SK-N-MC (cell line): Measurements from ENCODE around the gene ORM2.

Experiments used
- EZH2 ChIP-seq: fragments of 200-600 bp; sonication (generic); IDR thresholded peaks from one replicate; pipeline ENCODE4 v1.6.1; 2017; ENCODE audit warnings: antibody characterized with exemption
- FOXP2 ChIP-seq: optimal IDR thresholded peaks from 2 replicates; pipeline ENCODE3; 2011; ENCODE audit warnings: mild to moderate bottlenecking, moderate library complexity; ENCODE audit not compliant: insufficient read depth; ENCODE audit errors: extremely low read length, control extremely low read depth
- POLR2AphosphoS5 ChIP-seq: IDR thresholded peaks from 2 replicates; pipeline ENCODE4 v1.6.1; 2012; ENCODE audit warnings: mild to moderate bottlenecking, low read depth, low read length, borderline replicate concordance

DNA sequence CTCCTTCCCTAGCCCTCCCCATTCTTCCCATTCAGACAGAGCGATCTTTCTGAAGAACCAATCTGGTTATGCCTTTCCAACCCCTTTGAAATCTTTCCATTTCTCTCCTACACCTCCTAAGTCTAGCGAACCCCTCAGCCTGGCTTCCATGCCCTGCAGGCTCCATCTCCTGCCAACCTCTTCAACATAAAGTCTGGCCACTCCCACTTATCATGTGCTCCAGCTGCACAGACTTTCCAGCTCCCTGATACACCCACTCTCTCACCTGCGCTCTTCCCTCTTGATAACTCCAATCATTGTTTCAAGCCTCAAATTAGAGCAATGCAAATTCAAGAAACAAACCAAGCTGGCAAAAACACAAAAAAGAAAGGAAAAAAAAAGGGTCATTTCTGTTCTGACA lies 10.5 kb upstream of the ORM2 start:
- TF ChIP-seq EZH2 (no peak), POLR2AphosphoS5 (no peak), FOXP2 (no peak)
